H1 (cell line): ENCODE measurements around the gene DDX5. TPM values are rescaled to one million over a fixed set of nuclear protein-coding genes. Genes with fewer than 3 reads are reported as not detected.

ENCODE experiments used
- CTCF ChIA-PET: fragments of 300-600 bp; sonication (Branson Sonifier 250); formaldehyde crosslinking; loops from one replicate; lab custom pipeline; 2021; ENCODE audit not compliant: partially characterized antibody; lab: Charles Lee
- POLR2A ChIA-PET: fragments of 300-600 bp; sonication (Branson Sonifier 250); formaldehyde crosslinking; loops from one replicate; lab custom pipeline; 2021; ENCODE audit warnings: inconsistent platforms; ENCODE audit not compliant: partially characterized antibody; lab: Charles Lee
- DNase-seq, 2 experiments: peaks; one replicate each; pipeline versions ENCODE4 v3.0.0 to v3.0.0-alpha.2; 2010 to 2022; ENCODE audit warnings: low spot score in 2 of 2, low read depth in 1 of 2, mixed read lengths in 1 of 2
- FAIRE-seq: peaks from 2 replicates; lab custom pipeline; 2011; peaks lifted over from hg19 to GRCh38; lab: Jason Lieb, UNC
- H2AFZ ChIP-seq: 2 replicates; pipeline ENCODE4 v1.8.1; 2012; ENCODE audit warnings: low read length, inconsistent platforms
- H2AK5ac ChIP-seq: 2 replicates; pipeline ENCODE4 v1.6.1; 2013; ENCODE audit warnings: low read depth, low read length
- H2BK120ac ChIP-seq: replicated peaks from 2 replicates; pipeline ENCODE3; 2013; ENCODE audit warnings: low read depth, low read length, inconsistent platforms
- H2BK12ac ChIP-seq: 2 replicates; pipeline ENCODE4 v1.6.1; 2013; ENCODE audit warnings: low read depth, low read length
- H2BK15ac ChIP-seq: 2 replicates; pipeline ENCODE4 v1.6.1; 2013; ENCODE audit warnings: low read length
- H2BK20ac ChIP-seq: 2 replicates; pipeline ENCODE4 v1.6.1; 2013; ENCODE audit warnings: low read length
- H2BK5ac ChIP-seq: 2 replicates; pipeline ENCODE4 v1.6.1; 2013; ENCODE audit warnings: low read depth, low read length
- H3K14ac ChIP-seq: 2 replicates; pipeline ENCODE4 v1.6.1; 2013; ENCODE audit warnings: inconsistent platforms; ENCODE audit not compliant: insufficient read length
- H3K18ac ChIP-seq: 2 replicates; pipeline ENCODE4 v1.6.1; 2013; ENCODE audit warnings: low read length; ENCODE audit errors: extremely low read depth
- H3K23ac ChIP-seq: 2 replicates; pipeline ENCODE4 v1.6.1; 2013; ENCODE audit warnings: inconsistent platforms; ENCODE audit not compliant: insufficient read length
- H3K23me2 ChIP-seq: 2 replicates; pipeline ENCODE4 v1.6.1; 2013; ENCODE audit warnings: low read depth, low read length
- H3K27ac ChIP-seq: 2 replicates; pipeline ENCODE4 v1.6.1; 2011; ENCODE audit warnings: low read depth, low read length, inconsistent platforms
- H3K27me3 ChIP-seq, 4 experiments: replicated peaks in 1 of 4; 1 replicate in 1 of 4; 2 replicates in 3 of 4; pipeline versions ENCODE4 v1.6.1 to v1.8.1; 2011 to 2013; ENCODE audit warnings: low read length in 3 of 4, mild to moderate bottlenecking in 3 of 4, inconsistent platforms in 2 of 4, mixed read lengths in 2 of 4, moderate library complexity in 1 of 4; ENCODE audit not compliant: control insufficient read depth in 3 of 4, insufficient read depth in 3 of 4; ENCODE audit errors: extremely low read depth in 1 of 4
- H3K36me3 ChIP-seq, 4 experiments: 2 replicates each; pipeline versions ENCODE4 v1.6.1 to v1.8.1; 2011 to 2013; ENCODE audit warnings: mild to moderate bottlenecking in 4 of 4, low read length in 3 of 4, moderate library complexity in 2 of 4, control low read depth in 1 of 4, inconsistent platforms in 1 of 4; ENCODE audit not compliant: insufficient read depth in 4 of 4, control insufficient read depth in 2 of 4
- H3K4ac ChIP-seq: replicated peaks from 2 replicates; pipeline ENCODE3; 2013; ENCODE audit warnings: low read length, low read depth, mixed read lengths, inconsistent platforms; ENCODE audit not compliant: insufficient read length
- H3K4me1 ChIP-seq, 4 experiments: replicated peaks in 1 of 4; 1 replicate in 1 of 4; 2 replicates in 3 of 4; pipeline versions ENCODE4 v1.6.1 to v1.8.1; 2011 to 2013; ENCODE audit warnings: low read length in 3 of 4, inconsistent platforms in 2 of 4, mixed read lengths in 1 of 4; ENCODE audit not compliant: insufficient read depth in 4 of 4, control insufficient read depth in 3 of 4
- H3K4me2 ChIP-seq, 2 experiments: 2 replicates each; pipeline versions ENCODE4 v1.6.1 to v1.8.1; 2011 to 2013; ENCODE audit warnings: low read depth in 2 of 2, low read length in 2 of 2, control low read depth in 1 of 2, inconsistent platforms in 1 of 2, mild to moderate bottlenecking in 1 of 2; ENCODE audit not compliant: insufficient read depth in 1 of 2
- H3K4me3 ChIP-seq, 4 experiments: fragments of 200-600, 300-600 bp in 1 of 4; sonication (generic), shearing (Covaris generic), sonication (Bioruptor Twin) in 1 of 4; 2 replicates each; pipeline versions ENCODE4 v1.5.1 to v1.8.1; 2011 to 2016; ENCODE audit warnings: low read length in 4 of 4, low read depth in 3 of 4, control low read depth in 2 of 4, inconsistent platforms in 2 of 4, mild to moderate bottlenecking in 2 of 4, mixed read lengths in 1 of 4, moderate library complexity in 1 of 4; ENCODE audit not compliant: insufficient read depth in 2 of 4; ENCODE audit errors: extremely low read depth in 1 of 4
- H3K56ac ChIP-seq: replicated peaks from 2 replicates; pipeline ENCODE3; 2013; ENCODE audit warnings: low read depth, mild to moderate bottlenecking, mixed read lengths, low read length, inconsistent platforms; ENCODE audit not compliant: insufficient read length
- H3K79me1 ChIP-seq: 2 replicates; pipeline ENCODE4 v1.6.1; 2013; ENCODE audit warnings: low read depth, low read length, control low read depth
- H3K79me2 ChIP-seq, 2 experiments: 2 replicates each; pipeline versions ENCODE4 v1.6.1 to v1.8.1; 2012 to 2013; ENCODE audit warnings: low read length in 2 of 2, mild to moderate bottlenecking in 2 of 2, inconsistent platforms in 1 of 2; ENCODE audit not compliant: insufficient read depth in 2 of 2, control insufficient read depth in 1 of 2
- H3K9ac ChIP-seq, 4 experiments: replicated peaks in 1 of 4; 1 replicate in 1 of 4; 2 replicates in 3 of 4; pipeline versions ENCODE4 v1.6.1 to v1.8.1; 2011 to 2013; ENCODE audit warnings: low read depth in 3 of 4, low read length in 3 of 4, control low read depth in 2 of 4, mild to moderate bottlenecking in 2 of 4, moderate library complexity in 2 of 4, inconsistent platforms in 1 of 4; ENCODE audit errors: extremely low read depth in 1 of 4
- H3K9me3 ChIP-seq, 2 experiments: 2 replicates each; pipeline versions ENCODE4 v1.6.1 to v1.8.1; 2012 to 2013; ENCODE audit warnings: mild to moderate bottlenecking in 2 of 2, moderate library complexity in 2 of 2, control low read depth in 1 of 2, inconsistent platforms in 1 of 2, low read depth in 1 of 2, low read length in 1 of 2, mixed read lengths in 1 of 2; ENCODE audit not compliant: insufficient read depth in 2 of 2
- H4K20me1 ChIP-seq, 2 experiments: replicated peaks in 1 of 2; 2 replicates each; pipeline versions ENCODE3 to v1.8.1; 2011 to 2013; ENCODE audit warnings: inconsistent platforms in 2 of 2, low read length in 2 of 2, mild to moderate bottlenecking in 1 of 2; ENCODE audit not compliant: insufficient read depth in 2 of 2, control insufficient read depth in 1 of 2
- H4K5ac ChIP-seq: 2 replicates; pipeline ENCODE4 v1.6.1; 2013; ENCODE audit warnings: low read length, low read depth, mixed read lengths, inconsistent platforms; ENCODE audit not compliant: insufficient read length
- H4K8ac ChIP-seq: 2 replicates; pipeline ENCODE4 v1.8.0; 2013; ENCODE audit warnings: mild to moderate bottlenecking, moderate library complexity, low read length, inconsistent platforms; ENCODE audit not compliant: insufficient read depth; ENCODE audit errors: extremely low read depth
- H4K91ac ChIP-seq: replicated peaks from 2 replicates; pipeline ENCODE3; 2013; ENCODE audit warnings: low read length, mixed read lengths, inconsistent platforms; ENCODE audit not compliant: insufficient read length
- CTCF ChIP-seq, 3 experiments: IDR thresholded peaks; 1 replicate in 2 of 3; 2 replicates in 1 of 3; pipeline versions ENCODE4 v1.5.1 to v1.6.1; 2011; ENCODE audit warnings: low read length in 3 of 3, mild to moderate bottlenecking in 3 of 3, inconsistent platforms in 2 of 3, low read depth in 1 of 3, moderate library complexity in 1 of 3; ENCODE audit not compliant: insufficient read depth in 1 of 3; ENCODE audit errors: control extremely low read depth in 1 of 3
- EGR1 ChIP-seq: IDR thresholded peaks from 2 replicates; pipeline ENCODE4 v1.6.1; 2011; ENCODE audit warnings: low read depth, low read length, borderline replicate concordance
- EP300 ChIP-seq, 2 experiments: IDR thresholded peaks; 1 replicate in 1 of 2; 2 replicates in 1 of 2; pipeline ENCODE4 v1.6.1; 2011 to 2012; ENCODE audit warnings: low read depth in 2 of 2, low read length in 2 of 2, mild to moderate bottlenecking in 2 of 2, borderline replicate concordance in 1 of 2, inconsistent platforms in 1 of 2, moderate library complexity in 1 of 2
- GABPA ChIP-seq: IDR thresholded peaks from 2 replicates; pipeline ENCODE4 v1.6.1; 2011; ENCODE audit warnings: mild to moderate bottlenecking, low read length, moderate library complexity, borderline replicate concordance; ENCODE audit not compliant: insufficient read depth
- HDAC2 ChIP-seq, 2 experiments: fragments of 300-600 bp in 1 of 2; sonication (generic) in 1 of 2; IDR thresholded peaks; 2 replicates each; pipeline ENCODE4 v1.6.1; 2011 to 2012; ENCODE audit warnings: low read depth in 2 of 2, low read length in 2 of 2, mild to moderate bottlenecking in 2 of 2, moderate library complexity in 2 of 2, borderline replicate concordance in 1 of 2, inconsistent platforms in 1 of 2
- JUN ChIP-seq: IDR thresholded peaks from 2 replicates; pipeline ENCODE4 v1.6.1; 2011; ENCODE audit warnings: low read depth, mild to moderate bottlenecking, improper control_type of control experiment, low read length
- NRF1 ChIP-seq: IDR thresholded peaks from 2 replicates; pipeline ENCODE4 v1.6.1; 2011; ENCODE audit warnings: mild to moderate bottlenecking, low read depth, low read length, improper control_type of control experiment
- PHF8 ChIP-seq: fragments of 200-600 bp; sonication (generic); conservative IDR thresholded peaks from 2 replicates; pipeline ENCODE4 v1.7.1; 2012; ENCODE audit warnings: low read depth, mild to moderate bottlenecking, inconsistent platforms, low read length, moderate library complexity
- RFX5 ChIP-seq: IDR thresholded peaks from 2 replicates; pipeline ENCODE4 v1.6.1; 2011; ENCODE audit warnings: low read depth, low read length, improper control_type of control experiment, borderline replicate concordance
- RNF2 ChIP-seq: fragments of 200-900, 300-1000 bp; sonication (generic); IDR thresholded peaks from 2 replicates; pipeline ENCODE4 v1.7.1; 2016; ENCODE audit warnings: borderline replicate concordance, low read depth, mild to moderate bottlenecking, antibody characterized with exemption, low read length; ENCODE audit not compliant: poor library complexity, severe bottlenecking; ENCODE audit errors: missing control alignments
- WGBS, 2 experiments: shearing (Covaris generic) in 1 of 2; methylation state at CpG; one replicate each; pipeline versions ENCODE4 v1.1.6 to v1.1.7; 2013 to 2015; ENCODE audit warnings: low lambda C conversion rate in 2 of 2, mixed read lengths in 2 of 2, inconsistent platforms in 1 of 2, low coverage in 1 of 2, missing lambda C conversion rate in 1 of 2; ENCODE audit not compliant: insufficient replicate concordance in 2 of 2, insufficient coverage in 1 of 2, insufficient read length in 1 of 2; ENCODE audit errors: extremely low coverage in 1 of 2, missing lambda C conversion rate in 1 of 2; 5-methylcytosine and 5-hydroxymethylcytosine counted together
- polyA plus RNA-seq, 7 experiments: library from polyadenylated mRNA; depleted of rRNA in 3 of 7; stranded (reverse) in 5 of 7; unstranded in 2 of 7; fragments of >200 nt in 5 of 7; fragments of 200-250 nt in 2 of 7; gene quantifications; 1 replicate in 5 of 7; 2 replicates in 1 of 7; 4 replicates in 1 of 7; pipeline versions ENCODE4 v1.2.1 to v1.2.3, GENCODE V29; 2011 to 2013; ENCODE audit warnings: missing spikeins in 2 of 7, mixed read lengths in 2 of 7
- total RNA-seq: library from RNA; stranded (reverse); fragmentation: NEBNext Ultra II Directional; extraction: Animal tissue kit (Norgen Biotek cat#: 25700); gene quantifications from 2 replicates; pipeline ENCODE4 v1.2.1, GENCODE V29; 2021

The DDX5 gene
- total and polyA plus RNA-seq, 2 of the 8 experiments (the other 6 are each of a cell fraction or from before 2014, with no cell fraction given), result 572 to 591 TPM

DNA sequence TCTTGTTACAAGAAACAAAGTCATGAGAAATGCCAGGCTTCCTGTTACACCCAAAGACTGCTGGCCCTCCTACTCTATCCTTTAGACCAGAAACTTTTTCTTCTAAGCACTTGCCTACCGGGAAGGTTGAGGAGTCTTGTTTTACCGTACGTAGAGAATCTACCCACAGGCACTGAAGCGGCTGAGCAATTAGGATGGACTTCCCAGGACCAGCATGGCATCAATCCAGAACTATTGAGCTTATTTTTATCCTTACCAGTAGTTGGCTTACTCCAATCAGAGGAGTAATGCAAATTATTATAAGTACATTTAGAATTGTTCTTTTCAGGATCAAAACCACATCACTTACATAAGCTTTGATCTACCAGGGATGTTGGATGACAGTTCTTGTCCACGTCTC lies 26.3 kb upstream of the DDX5 start:
- no peak overlapping the region for H4K91ac ChIP-seq
- H3K4me2 ChIP-seq, result no peak overlapping the region
- H3K79me2 ChIP-seq, result no peaks in the 10 kb centered on the region
- no peak overlapping the region for H2BK12ac ChIP-seq
- H2BK20ac ChIP-seq, result no peak overlapping the region
- no peak overlapping the region for H2AK5ac ChIP-seq
- no peak overlapping the region for H3K23ac ChIP-seq
- no peaks in the 10 kb centered on the region for H3K9me3 ChIP-seq
- no peak overlapping the region for H4K8ac ChIP-seq
- H3K4me1 ChIP-seq, result no peaks in the 10 kb centered on the region
- no peak overlapping the region for H2BK15ac ChIP-seq
- H3K36me3 ChIP-seq, result peaks cover 50 to 100% (median 84%) of the 10 kb centered on the region in 4 experiments
- no peak overlapping the region for H3K9ac ChIP-seq
- no peak overlapping the region for H2BK5ac ChIP-seq
- no peaks in the 10 kb centered on the region for H3K27me3 ChIP-seq
- no peak overlapping the region for H4K5ac ChIP-seq
- FAIRE-seq (no peak), DNase-seq (no peak)
- H3K18ac ChIP-seq, result no peak overlapping the region
- H3K56ac ChIP-seq, result no peak overlapping the region
- 90% methylated on average over 5 of the region's 5 CpGs; no CpG with 5 or more reads in 1 of the 2 experiments for WGBS, 2 experiments
- CTCF ChIA-PET, result interaction anchor here (0.8 to 1.9 kb wide), 5 partner anchors 12 to 116 kb away, joined by 3 to 7 read pairs (median 4); partner anchors contain the start of gene CEP95
- H3K23me2 ChIP-seq, result no peaks in the 10 kb centered on the region
- H2BK120ac ChIP-seq, result no peak overlapping the region
- H3K14ac ChIP-seq, result no peak overlapping the region
- H3K4me3 ChIP-seq, result no peak overlapping the region
- peaks cover 0 to 1% of the 10 kb centered on the region in 2 experiments for H4K20me1 ChIP-seq
- no peak overlapping the region for H3K27ac ChIP-seq
- no peak overlapping the region for H3K4ac ChIP-seq
- POLR2A ChIA-PET, result interaction anchor here (0.9 to 7.5 kb wide), 6 partner anchors 8 to 33 kb away, joined by 3 to 56 read pairs (median 6); partner anchors contain the start of genes CEP95, DDX5 and POLG2
- H3K79me1 ChIP-seq, result no peaks in the 10 kb centered on the region
- H2AFZ ChIP-seq, result no peak overlapping the region
- TF ChIP-seq HDAC2 (IDR thresholded peaks at IDR 0.05; ENCODE audit: borderline replicate concordance in 1 of 2, low read depth in 2 of 2, low read length in 2 of 2) (no peak), EP300 (IDR thresholded peaks at IDR 0.05; ENCODE audit: borderline replicate concordance in 1 of 2, low read depth in 2 of 2, low read length in 2 of 2) (no peak), PHF8 (no peak), JUN (no peak), EGR1 (no peak), NRF1 (no peak), CTCF (IDR thresholded peaks at IDR 0.05; ENCODE audit: control extremely low read depth in 1 of 3, insufficient read depth in 1 of 3, low read depth in 1 of 3, low read length in 3 of 3) (no peak), RNF2 (no peak), GABPA (no peak), RFX5 (no peak)
